ENCODE data around the gene PSMD9. TPM values are rescaled to one million over a fixed set of nuclear protein-coding genes. Genes with fewer than 3 reads are reported as not detected.

Gene PSMD9
- total RNA-seq, 2 donors from 2014 or later = 48.0 to 49.5 TPM

Other genes with a start within 250 kb of the PSMD9 start
- not detected for gene MORN3, start 219.1 kb upstream of the PSMD9 start, total RNA-seq
- 1 to 10 TPM; 4.7 to 5.8 TPM for gene TMEM120B, start 176.0 kb upstream of the PSMD9 start, total RNA-seq
- gene RHOF, start 95.1 kb upstream of the PSMD9 start, total RNA-seq = 100 to 1,000 TPM in 1 of 2 donors, 10 to 100 TPM in 1; 60.3 to 148 TPM
- 10 to 100 TPM; 24.6 to 27.5 TPM for gene SETD1B, start 84.8 kb upstream of the PSMD9 start, total RNA-seq
- under 1 TPM in 1 of 2 donors, not detected in 1; 0.42 TPM for gene HPD, start 29.9 kb upstream of the PSMD9 start, total RNA-seq
- gene CFAP251, start 29.8 kb downstream of the PSMD9 start, total RNA-seq = under 1 TPM; 0.34 to 0.75 TPM
- gene BCL7A, start 133.1 kb downstream of the PSMD9 start, total RNA-seq = 1 to 10 TPM; 6.5 to 6.7 TPM
- gene MLXIP, start 190.0 kb downstream of the PSMD9 start, total RNA-seq = 100 to 1,000 TPM; 125 to 175 TPM